Endothelial cell (in vitro differentiated cells): ENCODE results near the gene CCDC167. TPM values are rescaled to one million over a fixed set of nuclear protein-coding genes. Genes with fewer than 3 reads are reported as not detected.
"Not testable (repeated sequence)": the region's sequence is repeated elsewhere in the genome, so short reads cannot be mapped to it uniquely, and the experiment has no call there.

Experiments
- DNase-seq: peaks from one replicate; pipeline ENCODE4 v3.0.0; 2021; ENCODE audit warnings: low spot score
- H3K27ac Mint-ChIP-seq: one replicate; pipeline ENCODE4 v1.8.0; 2021; ENCODE audit warnings: mixed read lengths, inconsistent platforms; ENCODE audit not compliant: unreplicated experiment
- H3K27me3 Mint-ChIP-seq: one replicate; pipeline ENCODE4 v1.8.0; 2021; ENCODE audit warnings: mild to moderate bottlenecking, moderate library complexity, mixed read lengths, inconsistent platforms; ENCODE audit not compliant: unreplicated experiment
- H3K36me3 Mint-ChIP-seq: one replicate; pipeline ENCODE4 v1.8.0; 2021; ENCODE audit warnings: mild to moderate bottlenecking, low read depth, mixed read lengths, inconsistent platforms; ENCODE audit not compliant: unreplicated experiment
- H3K4me1 Mint-ChIP-seq: one replicate; pipeline ENCODE4 v1.8.0; 2021; ENCODE audit warnings: mild to moderate bottlenecking, mixed read lengths, inconsistent platforms; ENCODE audit not compliant: unreplicated experiment
- H3K4me3 Mint-ChIP-seq: one replicate; pipeline ENCODE4 v1.8.0; 2021; ENCODE audit warnings: mild to moderate bottlenecking, mixed read lengths, inconsistent platforms; ENCODE audit not compliant: unreplicated experiment
- H3K9me3 Mint-ChIP-seq: one replicate; pipeline ENCODE4 v1.8.0; 2021; ENCODE audit warnings: mixed read lengths, inconsistent platforms; ENCODE audit not compliant: unreplicated experiment
- total RNA-seq: library from RNA; stranded (reverse); fragmentation: NEBNext Ultra II Directional; extraction: Animal tissue kit (Norgen Biotek cat#: 25700); gene quantifications from one replicate; pipeline ENCODE4 v1.2.1, GENCODE V29; 2021; ENCODE audit not compliant: unreplicated experiment
- TF ChIP-seq, protein P1 (sequence below): fragments of 200-600 bp; sonication (generic); IDR thresholded peaks from one replicate; pipeline ENCODE4 v1.5.0; 2021; ENCODE audit warnings: antibody characterized with exemption; ENCODE audit not compliant: unreplicated experiment

CCDC167 gene
- total RNA-seq, 1 donor from 2014 or later, result 38.0 TPM

DNA sequence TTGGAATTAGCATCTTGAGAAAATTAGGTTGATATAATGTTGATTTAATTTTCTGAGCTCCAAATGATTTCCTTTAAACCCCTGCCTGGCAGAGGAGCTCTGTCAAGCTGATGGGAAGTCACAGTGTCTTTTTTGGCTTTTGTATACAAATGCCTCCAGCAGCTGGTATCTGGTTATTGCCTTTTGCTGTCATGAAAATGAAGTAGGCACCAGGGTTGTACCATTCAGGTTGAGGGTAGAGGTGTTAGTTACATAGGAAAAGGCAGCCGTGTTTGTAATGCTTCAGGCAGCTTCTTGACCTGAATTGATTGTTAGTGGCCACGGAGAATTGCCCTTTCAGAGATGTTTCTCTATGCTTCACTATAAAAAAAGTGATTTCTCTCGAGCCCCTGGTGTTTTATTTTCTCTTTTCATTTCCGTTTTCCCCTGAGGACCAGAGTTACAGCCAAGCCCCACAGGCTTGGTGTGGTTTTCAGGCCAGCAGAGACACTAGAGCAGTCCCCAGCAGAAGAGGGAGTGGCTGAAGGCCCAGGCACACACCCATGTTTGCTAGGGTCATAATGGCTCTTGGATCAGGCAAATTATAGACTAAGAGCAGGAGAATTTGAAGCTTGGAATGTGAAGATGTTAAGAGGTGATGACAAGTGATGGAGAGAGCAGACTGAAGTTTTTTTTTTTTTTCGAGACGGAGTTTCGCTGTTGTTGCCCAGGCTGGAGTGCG lies 45.1 kb downstream of the CCDC167 start:
- no peak for DNase-seq
- peaks cover 4% of the 10 kb centered on the region for H3K4me1 Mint-ChIP-seq
- H3K9me3 Mint-ChIP-seq, result no peaks in the 10 kb centered on the region
- peaks cover 44% of the 10 kb centered on the region for H3K36me3 Mint-ChIP-seq
- H3K4me3 Mint-ChIP-seq, result no peak overlapping the region
- TF ChIP-seq, protein P1, sequence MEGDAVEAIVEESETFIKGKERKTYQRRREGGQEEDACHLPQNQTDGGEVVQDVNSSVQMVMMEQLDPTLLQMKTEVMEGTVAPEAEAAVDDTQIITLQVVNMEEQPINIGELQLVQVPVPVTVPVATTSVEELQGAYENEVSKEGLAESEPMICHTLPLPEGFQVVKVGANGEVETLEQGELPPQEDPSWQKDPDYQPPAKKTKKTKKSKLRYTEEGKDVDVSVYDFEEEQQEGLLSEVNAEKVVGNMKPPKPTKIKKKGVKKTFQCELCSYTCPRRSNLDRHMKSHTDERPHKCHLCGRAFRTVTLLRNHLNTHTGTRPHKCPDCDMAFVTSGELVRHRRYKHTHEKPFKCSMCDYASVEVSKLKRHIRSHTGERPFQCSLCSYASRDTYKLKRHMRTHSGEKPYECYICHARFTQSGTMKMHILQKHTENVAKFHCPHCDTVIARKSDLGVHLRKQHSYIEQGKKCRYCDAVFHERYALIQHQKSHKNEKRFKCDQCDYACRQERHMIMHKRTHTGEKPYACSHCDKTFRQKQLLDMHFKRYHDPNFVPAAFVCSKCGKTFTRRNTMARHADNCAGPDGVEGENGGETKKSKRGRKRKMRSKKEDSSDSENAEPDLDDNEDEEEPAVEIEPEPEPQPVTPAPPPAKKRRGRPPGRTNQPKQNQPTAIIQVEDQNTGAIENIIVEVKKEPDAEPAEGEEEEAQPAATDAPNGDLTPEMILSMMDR, result no peak
- H3K27me3 Mint-ChIP-seq, result peaks cover 5% of the 10 kb centered on the region
- no peak overlapping the region for H3K27ac Mint-ChIP-seq

DNA sequence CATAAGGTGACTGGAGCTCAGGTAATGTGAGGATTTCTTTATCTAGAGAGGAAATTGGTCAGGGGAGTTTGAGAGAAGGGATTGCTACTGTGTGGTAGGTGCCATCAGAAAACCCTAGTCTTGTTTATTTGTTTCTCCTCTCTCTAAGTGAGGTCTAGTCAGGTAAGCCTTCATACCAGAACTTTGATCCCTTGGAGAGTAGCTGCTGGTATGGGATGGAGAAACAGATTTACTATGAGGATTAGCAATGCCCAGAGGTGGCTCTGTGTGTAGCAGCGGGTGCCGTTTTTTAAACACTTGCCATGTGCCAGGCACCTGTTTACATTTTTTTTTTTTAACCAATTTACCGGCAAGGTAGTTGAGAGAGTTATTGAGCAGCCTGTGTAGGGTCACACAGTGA lies 47.2 kb downstream of the CCDC167 start:
- Mint-ChIP-seq H3K9me3 (no peaks in the 10 kb centered on the region), H3K36me3 (peaks cover 36% of the 10 kb centered on the region), H3K27ac (no peak overlapping the region), H3K4me1 (no peaks in the 10 kb centered on the region), H3K27me3 (peaks cover 7% of the 10 kb centered on the region), H3K4me3 (no peak overlapping the region)
- no peak for DNase-seq
- TF ChIP-seq, protein P1, result no peak

DNA sequence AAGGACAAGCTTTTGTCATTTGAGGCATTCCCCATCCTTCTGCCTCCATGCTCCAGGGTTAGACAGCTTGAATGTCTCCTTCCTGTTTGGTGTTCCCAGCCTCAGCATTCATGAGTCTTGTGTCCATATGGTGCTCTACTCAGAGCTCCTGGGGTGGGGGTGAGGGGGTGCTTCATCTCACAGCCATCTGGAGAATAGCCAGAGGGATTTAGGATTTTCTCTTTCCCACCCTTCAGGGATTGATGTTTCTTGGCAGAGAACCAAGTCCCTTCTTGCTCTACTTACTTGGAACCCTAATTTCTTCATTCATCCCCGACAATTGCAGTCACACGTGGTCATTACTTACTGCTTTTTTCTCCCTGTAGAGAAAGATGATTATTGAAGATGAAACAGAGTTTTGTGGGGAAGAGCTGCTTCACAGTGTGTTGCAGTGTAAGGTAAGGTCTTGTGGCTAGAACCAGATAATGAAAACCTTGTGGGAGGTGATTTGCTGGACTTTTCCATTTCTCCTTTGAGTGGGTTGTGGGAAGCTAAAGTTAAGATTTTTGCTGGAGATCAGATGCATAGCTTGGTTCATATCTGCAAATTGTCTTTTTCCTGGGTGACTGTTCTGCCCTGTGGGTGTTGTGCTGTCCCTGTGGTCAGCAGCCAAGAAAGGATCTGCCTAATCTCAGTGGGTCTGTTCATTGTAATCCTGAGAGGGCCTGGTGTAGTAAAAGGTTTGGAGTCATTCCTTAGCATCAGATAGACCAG lies 48.1 kb downstream of the CCDC167 start:
- Mint-ChIP-seq H3K4me1 (no peaks in the 10 kb centered on the region), H3K9me3 (no peaks in the 10 kb centered on the region), H3K27me3 (peaks cover 7% of the 10 kb centered on the region), H3K4me3 (no peak overlapping the region), H3K36me3 (peaks cover 43% of the 10 kb centered on the region), H3K27ac (no peak overlapping the region)
- no peak for DNase-seq
- TF ChIP-seq, protein P1, result no peak

DNA sequence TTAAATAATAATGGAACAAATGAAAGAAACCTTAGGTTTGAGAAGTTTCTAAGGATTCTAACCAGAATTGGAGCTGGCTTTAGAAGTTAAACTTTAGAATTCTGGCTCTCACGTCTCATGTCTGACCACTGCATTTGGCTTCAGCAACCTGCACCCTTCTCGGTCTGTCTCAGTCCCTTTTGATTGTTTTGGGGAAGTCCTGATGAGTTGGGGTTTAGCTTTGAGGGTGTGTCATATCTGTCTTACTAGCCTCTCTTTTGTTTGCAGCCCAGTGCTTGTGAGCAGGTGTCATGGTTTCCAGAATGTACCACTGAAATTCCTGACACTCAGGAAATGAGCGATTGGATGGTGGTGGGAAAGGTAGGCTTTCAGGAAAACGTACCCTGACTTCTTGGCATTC lies 49.7 kb downstream of the CCDC167 start:
- H3K27ac Mint-ChIP-seq, result no peak overlapping the region
- H3K9me3 Mint-ChIP-seq, result no peaks in the 10 kb centered on the region
- no peak for DNase-seq
- peaks cover 50% of the 10 kb centered on the region for H3K36me3 Mint-ChIP-seq
- TF ChIP-seq, protein P1, result no peak
- peaks cover 4% of the 10 kb centered on the region for H3K27me3 Mint-ChIP-seq
- no peak overlapping the region for H3K4me3 Mint-ChIP-seq
- H3K4me1 Mint-ChIP-seq, result no peaks in the 10 kb centered on the region

DNA sequence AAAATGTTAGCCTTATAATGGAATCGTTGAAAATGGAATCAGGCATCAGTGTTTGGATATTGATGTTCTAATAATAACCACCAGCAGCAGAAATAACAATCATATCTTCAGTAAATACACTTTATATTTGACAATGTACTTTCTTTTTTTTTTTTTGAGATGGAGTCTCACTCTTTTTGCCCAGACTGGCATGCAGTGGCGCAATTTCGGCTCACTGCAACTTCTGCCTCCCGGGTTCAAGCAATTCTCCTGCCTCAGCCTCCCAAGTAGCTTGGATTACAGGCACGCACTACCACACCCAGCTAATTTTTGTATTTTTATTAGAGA lies 56.5 kb downstream of the CCDC167 start:
- H3K4me1 Mint-ChIP-seq, H3K27ac Mint-ChIP-seq, H3K4me3 Mint-ChIP-seq, DNase-seq, H3K9me3 Mint-ChIP-seq, H3K27me3 Mint-ChIP-seq: not testable (repeated sequence)
- H3K36me3 Mint-ChIP-seq, result peaks cover 26% of the 10 kb centered on the region
